GM23338 (cell line): Measurements from ENCODE around the gene R3HDM2. TPM values are rescaled to one million over a fixed set of nuclear protein-coding genes. Genes with fewer than 3 reads are reported as not detected.

Experiments used
- ATAC-seq: fragments of 200-7000 bp; cut with Tn5 transposase; 3 replicates; pipeline ENCODE4 v1.9.1; 2020
- DNase-seq: peaks from one replicate; pipeline ENCODE4 v3.0.0-alpha.2; 2015; ENCODE audit warnings: low spot score
- H2AFZ ChIP-seq: fragments of 200-600 bp; sonication (generic); 2 replicates; pipeline ENCODE4 v1.8.0; 2016; ENCODE audit warnings: antibody characterized with exemption, mild to moderate bottlenecking, moderate library complexity
- H3F3A ChIP-seq: fragments of 200-600 bp; sonication (generic); replicated peaks from 2 replicates; pipeline ENCODE4 v1.8.0; 2017; ENCODE audit warnings: antibody characterized with exemption, mixed run types, low read depth
- H3K27ac ChIP-seq: fragments of 200-600 bp; sonication (generic); 2 replicates; pipeline ENCODE4 v1.6.1; 2016; ENCODE audit warnings: low read depth
- H3K27me3 ChIP-seq: fragments of 200-600 bp; sonication (generic); 2 replicates; pipeline ENCODE4 v1.8.0; 2016; ENCODE audit warnings: mild to moderate bottlenecking, mixed run types, moderate library complexity; ENCODE audit not compliant: insufficient read depth
- H3K36me3 ChIP-seq: fragments of 200-600 bp; sonication (generic); 2 replicates; pipeline ENCODE4 v1.8.0; 2016; ENCODE audit warnings: mild to moderate bottlenecking; ENCODE audit not compliant: insufficient read depth
- H3K4me1 ChIP-seq: fragments of 200-600 bp; sonication (generic); 2 replicates; pipeline ENCODE4 v1.8.0; 2016; ENCODE audit warnings: mild to moderate bottlenecking, moderate library complexity; ENCODE audit not compliant: insufficient read depth
- H3K4me2 ChIP-seq: fragments of 200-600 bp; sonication (generic); 2 replicates; pipeline ENCODE4 v1.7.1; 2017; ENCODE audit warnings: mixed run types
- H3K4me3 ChIP-seq: fragments of 200-600 bp; sonication (generic); 2 replicates; pipeline ENCODE4 v1.6.1; 2016; ENCODE audit warnings: mixed run types
- H3K79me2 ChIP-seq: fragments of 200-600 bp; sonication (generic); replicated peaks from 2 replicates; pipeline ENCODE4 v1.8.0; 2017; ENCODE audit warnings: mild to moderate bottlenecking; ENCODE audit not compliant: insufficient read depth
- H3K9me2 ChIP-seq: fragments of 200-600 bp; sonication (generic); 2 replicates; pipeline ENCODE4 v1.8.0; 2017; ENCODE audit not compliant: insufficient read depth
- H4K20me1 ChIP-seq: fragments of 200-600 bp; sonication (generic); replicated peaks from 2 replicates; pipeline ENCODE4 v1.8.0; 2017; ENCODE audit warnings: mild to moderate bottlenecking; ENCODE audit not compliant: insufficient read depth
- H3K27ac Mint-ChIP-seq: 2 replicates; pipeline ENCODE4 v1.8.0; 2020; ENCODE audit warnings: inconsistent platforms, mild to moderate bottlenecking, moderate library complexity, mixed read lengths
- H3K27me3 Mint-ChIP-seq: 3 replicates; pipeline ENCODE4 v1.8.0; 2022; ENCODE audit warnings: low read depth, mild to moderate bottlenecking, moderate library complexity, mixed read lengths, inconsistent platforms; ENCODE audit not compliant: insufficient read depth, poor library complexity
- H3K36me3 Mint-ChIP-seq: 3 replicates; pipeline ENCODE4 v1.8.0; 2021; ENCODE audit warnings: low read depth, mild to moderate bottlenecking, inconsistent platforms, moderate library complexity, mixed read lengths
- H3K4me1 Mint-ChIP-seq: 3 replicates; pipeline ENCODE4 v1.8.0; 2020; ENCODE audit warnings: mild to moderate bottlenecking, inconsistent platforms, mixed read lengths
- H3K4me3 Mint-ChIP-seq: 3 replicates; pipeline ENCODE4 v1.8.0; 2021; ENCODE audit warnings: moderate library complexity, mild to moderate bottlenecking, inconsistent platforms, mixed read lengths
- H3K9me3 Mint-ChIP-seq: 3 replicates; pipeline ENCODE4 v1.8.0; 2020; ENCODE audit warnings: moderate library complexity, mild to moderate bottlenecking, inconsistent platforms, mixed read lengths
- ETS1 ChIP-seq: IDR thresholded peaks from 2 replicates; pipeline ENCODE4 v1.6.1; 2016; ENCODE audit warnings: antibody characterized with exemption
- EZH2phosphoT487 ChIP-seq: fragments of 200-600 bp; sonication (generic); IDR thresholded peaks from one replicate; pipeline ENCODE4 v1.8.1; 2018; ENCODE audit warnings: antibody characterized with exemption; ENCODE audit not compliant: unreplicated experiment
- JUNB ChIP-seq: IDR thresholded peaks from one replicate; pipeline ENCODE4 v1.6.1; 2016; ENCODE audit warnings: antibody characterized with exemption; ENCODE audit not compliant: unreplicated experiment
- NANOG ChIP-seq: IDR thresholded peaks from 2 replicates; pipeline ENCODE4 v1.6.1; 2016; ENCODE audit warnings: antibody characterized with exemption, borderline replicate concordance
- POLR2AphosphoS5 ChIP-seq: IDR thresholded peaks from 2 replicates; pipeline ENCODE4 v1.6.1; 2016; ENCODE audit warnings: antibody characterized with exemption, low read depth
- REST ChIP-seq: IDR thresholded peaks from one replicate; pipeline ENCODE4 v1.6.1; 2018; ENCODE audit warnings: antibody characterized with exemption; ENCODE audit not compliant: unreplicated experiment
- STAT1 ChIP-seq: IDR thresholded peaks from one replicate; pipeline ENCODE4 v1.6.1; 2016; ENCODE audit warnings: antibody characterized with exemption; ENCODE audit not compliant: unreplicated experiment
- ZNF114 ChIP-seq: fragments of 250-450 bp; sonication (Bioruptor Pico); IDR thresholded peaks from 2 replicates; pipeline ENCODE4 v1.5.0; 2020; ENCODE audit warnings: mild to moderate bottlenecking, moderate library complexity
- ZNF331 ChIP-seq: fragments of 250-450 bp; sonication (Bioruptor Pico); IDR thresholded peaks from 2 replicates; pipeline ENCODE4 v1.5.0; 2020; ENCODE audit warnings: low read depth, mild to moderate bottlenecking, moderate library complexity
- ZNF462 ChIP-seq: fragments of 250-450 bp; sonication (Bioruptor Pico); IDR thresholded peaks from 2 replicates; pipeline ENCODE4 v1.5.0; 2020; ENCODE audit warnings: mild to moderate bottlenecking, moderate library complexity
- polyA plus RNA-seq: library from polyadenylated mRNA; unstranded; fragments of >200 nt; fragmentation: Nextera tagmentation; extraction: Ambion mirVana; gene quantifications from 2 replicates; pipeline ENCODE4 v1.2.1, GENCODE V29; 2016
- total RNA-seq: library from RNA; depleted of rRNA; stranded (reverse); fragments of >200 nt; shearing (Covaris generic); gene quantifications from 2 replicates; pipeline ENCODE4 v1.2.3, GENCODE V29; 2014

The R3HDM2 gene
- total and polyA plus RNA-seq, 2 experiments from 2014 or later = 9.6 to 19.6 TPM

GRCh38 chr12:57448669-57449068 is 17.8 kb upstream of the R3HDM2 start (continued):
- TF ChIP-seq NANOG (no peak), ETS1 (no peak), ZNF114 (CRISPR knock-in tag) (no peak), STAT1 (no peak), REST (no peak), POLR2AphosphoS5 (no peak), JUNB (no peak)

GRCh38 chr12:57446292-57446960 is 15.6 kb upstream of the R3HDM2 start:
- DNase-seq = no peak
- H3K27me3 ChIP-seq = no peaks in the 10 kb centered on the region
- no peak for TF ChIP-seq REST
- TF ChIP-seq ZNF462 (CRISPR knock-in tag) = no peak
- no peak for TF ChIP-seq STAT1
- TF ChIP-seq ZNF114 (CRISPR knock-in tag) = no peak
- TF ChIP-seq ZNF331 (CRISPR knock-in tag) = no peak
- TF ChIP-seq NANOG = no peak
- no peak for TF ChIP-seq EZH2phosphoT487

More at GRCh38 chr12:57446292-57446960, 15.6 kb upstream of the R3HDM2 start:
- H3K4me2 ChIP-seq = no peak overlapping the region
- no peaks in the 10 kb centered on the region for H3K36me3 ChIP-seq
- no peak overlapping the region for H3K4me3 Mint-ChIP-seq
- peaks cover 5% of the 10 kb centered on the region for H3K27me3 Mint-ChIP-seq
- H3K9me2 ChIP-seq = no peaks in the 10 kb centered on the region
- ATAC-seq = no peak
- no peaks in the 10 kb centered on the region for H3F3A ChIP-seq
- H4K20me1 ChIP-seq = no peaks in the 10 kb centered on the region
- peaks cover 9% of the 10 kb centered on the region for H3K9me3 Mint-ChIP-seq
- H3K4me1 ChIP-seq = peaks cover under 1% of the 10 kb centered on the region
- H3K4me1 Mint-ChIP-seq = peaks cover 1% of the 10 kb centered on the region
- H3K27ac ChIP-seq = no peak overlapping the region
- no peak overlapping the region for H3K27ac Mint-ChIP-seq
- H3K79me2 ChIP-seq = no peaks in the 10 kb centered on the region
- H2AFZ ChIP-seq = no peak overlapping the region
- peaks cover 7% of the 10 kb centered on the region; the same call in 2 of the 3 replicates for H3K36me3 Mint-ChIP-seq
- H3K4me3 ChIP-seq = no peak overlapping the region
